ENCODE data around the gene NCK2.

Gene NCK2

DNA sequence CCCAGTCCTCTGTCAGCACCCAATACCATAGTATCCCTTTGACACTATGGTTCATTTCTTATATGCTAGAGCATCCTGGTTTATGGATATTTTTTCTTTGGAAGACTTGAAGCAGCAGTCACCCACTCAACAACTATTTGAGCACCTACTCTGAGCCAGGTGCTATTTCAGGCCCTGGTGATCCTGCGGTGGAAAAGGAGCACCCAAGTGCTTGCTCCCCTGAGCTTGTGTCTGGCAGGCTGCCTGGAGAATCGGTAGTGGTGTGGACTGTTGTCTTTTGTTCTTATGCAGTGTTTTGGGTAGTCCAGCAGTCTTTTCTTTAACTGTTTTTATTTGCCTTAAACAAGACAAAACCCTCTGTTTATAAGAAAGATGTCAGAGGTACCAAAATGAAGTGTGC lies 28.9 kb downstream of the NCK2 start:
- H3K4me3 ChIP-seq (ENCODE audit: insufficient read depth, low read depth, low read length) = no peak overlapping the region
- no peaks in the 10 kb centered on the region for H3K27me3 ChIP-seq (ENCODE audit: control insufficient read depth, insufficient read depth, low read length, poor library complexity, severe bottlenecking)
- H3K36me3 ChIP-seq (ENCODE audit: control insufficient read depth, insufficient read depth, low read length) = no peaks in the 10 kb centered on the region
- H3K4me1 ChIP-seq (ENCODE audit: control insufficient read depth, insufficient read depth, low read length) = peaks cover 26% of the 10 kb centered on the region
- H3K27ac ChIP-seq (ENCODE audit: insufficient read depth, low read depth, low read length, poor library complexity, severe bottlenecking) = no peak overlapping the region
- 83 to 100% methylated on average over 2 of the region's 2 CpGs for WGBS, 2 experiments
- H3K9me3 ChIP-seq (ENCODE audit: control insufficient read depth, low read length) = no peaks in the 10 kb centered on the region

DNA sequence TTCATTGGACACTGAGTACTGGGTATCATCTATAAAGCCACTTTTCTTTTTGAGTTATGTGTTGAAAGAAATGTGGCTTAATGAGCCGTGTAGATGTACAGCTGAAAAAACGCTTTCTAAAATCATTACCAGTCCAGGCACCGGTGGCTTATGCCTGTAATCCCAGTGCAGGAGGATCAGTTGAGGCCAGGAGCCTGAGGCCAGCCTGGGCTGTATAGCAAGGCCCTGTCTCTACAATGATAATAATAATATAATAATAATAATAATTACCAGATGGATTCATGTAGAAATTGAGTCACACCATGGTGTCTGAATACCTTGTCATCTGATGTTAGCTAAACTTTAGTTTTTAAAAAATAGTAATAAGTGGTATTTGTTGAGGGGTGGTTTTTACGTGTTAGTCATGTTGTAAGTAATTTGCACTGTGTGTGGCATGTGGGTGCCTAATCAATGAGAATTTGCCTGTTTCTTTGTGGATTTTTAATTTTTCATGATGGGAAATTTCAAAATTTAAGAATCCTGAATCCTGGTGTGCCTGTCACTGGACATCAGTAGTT lies 30.1 kb downstream of the NCK2 start:
- 95 to 97% methylated on average over 4 of the region's 4 CpGs for WGBS, 2 experiments
- Histone ChIP-seq H3K27me3 (ENCODE audit: control insufficient read depth, insufficient read depth, low read length, poor library complexity, severe bottlenecking) (no peaks in the 10 kb centered on the region), H3K36me3 (ENCODE audit: control insufficient read depth, insufficient read depth, low read length) (no peaks in the 10 kb centered on the region), H3K4me3 (ENCODE audit: insufficient read depth, low read depth, low read length) (no peak overlapping the region), H3K4me1 (ENCODE audit: control insufficient read depth, insufficient read depth, low read length) (peaks cover 17% of the 10 kb centered on the region), H3K9me3 (ENCODE audit: control insufficient read depth, low read length) (no peaks in the 10 kb centered on the region), H3K27ac (ENCODE audit: insufficient read depth, low read depth, low read length, poor library complexity, severe bottlenecking) (no peak overlapping the region)

DNA sequence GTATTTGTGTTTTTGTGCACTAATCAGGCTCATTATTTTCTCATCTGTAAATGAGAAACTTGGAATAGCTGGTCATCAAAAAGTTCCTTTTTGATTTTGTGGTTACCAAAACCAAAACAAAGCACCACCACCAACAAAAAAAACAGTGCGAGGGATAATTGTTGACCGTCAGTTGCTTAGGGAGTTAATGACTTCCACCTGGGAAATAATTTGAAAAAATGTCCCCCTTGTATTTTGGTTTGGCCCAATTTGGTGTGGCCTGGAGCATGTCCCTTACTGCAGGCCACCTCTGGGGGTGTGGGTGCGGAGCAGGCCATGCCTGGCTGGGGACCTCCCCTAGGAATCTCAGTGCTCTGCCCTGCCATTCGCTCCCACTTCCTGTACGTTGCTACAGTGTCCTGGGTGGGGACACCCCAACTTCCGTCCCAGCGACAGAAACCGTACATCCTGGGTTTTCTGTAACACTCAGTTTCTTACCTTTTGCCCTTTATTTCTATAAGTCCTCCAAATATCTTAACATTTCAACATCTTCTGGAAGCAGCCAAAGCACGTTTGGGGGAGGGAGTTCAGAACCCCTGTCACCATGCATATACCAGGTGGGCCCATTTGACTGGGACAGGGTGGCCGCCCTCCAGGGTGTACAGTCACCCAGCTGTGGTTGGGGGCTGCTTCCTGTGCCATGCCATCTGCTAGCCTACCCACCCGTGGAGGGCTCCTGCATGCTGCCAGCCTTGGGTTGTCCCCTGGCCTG lies 31.3 kb downstream of the NCK2 start:
- H3K27ac ChIP-seq (ENCODE audit: insufficient read depth, low read depth, low read length, poor library complexity, severe bottlenecking) = no peak overlapping the region
- H3K27me3 ChIP-seq (ENCODE audit: control insufficient read depth, insufficient read depth, low read length, poor library complexity, severe bottlenecking) = no peaks in the 10 kb centered on the region
- WGBS, 2 experiments = 94 to 96% methylated on average over 11 of the region's 11 CpGs
- H3K9me3 ChIP-seq (ENCODE audit: control insufficient read depth, low read length) = no peaks in the 10 kb centered on the region
- H3K4me1 ChIP-seq (ENCODE audit: control insufficient read depth, insufficient read depth, low read length) = peaks cover 17% of the 10 kb centered on the region
- H3K36me3 ChIP-seq (ENCODE audit: control insufficient read depth, insufficient read depth, low read length) = no peaks in the 10 kb centered on the region
- H3K4me3 ChIP-seq (ENCODE audit: insufficient read depth, low read depth, low read length) = no peak overlapping the region

DNA sequence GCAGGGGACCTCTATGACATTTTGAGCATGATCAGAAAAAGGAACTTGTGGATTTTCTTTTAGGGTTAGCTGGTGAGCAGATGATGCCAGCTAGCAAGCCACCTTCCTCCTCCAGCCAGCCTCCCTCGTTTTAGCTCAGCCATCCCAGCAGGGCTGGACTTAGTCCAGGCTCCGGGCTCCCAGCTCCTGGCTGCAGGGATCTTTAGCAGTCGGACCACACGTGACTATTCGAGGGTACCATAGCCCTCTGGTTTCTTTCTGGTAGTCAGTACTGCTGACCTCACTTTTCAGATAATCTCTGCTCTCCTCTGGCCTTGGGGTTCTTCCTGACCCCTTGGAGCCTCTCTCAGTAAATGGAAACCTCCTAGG lies 31.8 kb downstream of the NCK2 start:
- no peak overlapping the region for H3K27ac ChIP-seq (ENCODE audit: insufficient read depth, low read depth, low read length, poor library complexity, severe bottlenecking)
- H3K27me3 ChIP-seq (ENCODE audit: control insufficient read depth, insufficient read depth, low read length, poor library complexity, severe bottlenecking) = no peaks in the 10 kb centered on the region
- no peaks in the 10 kb centered on the region for H3K36me3 ChIP-seq (ENCODE audit: control insufficient read depth, insufficient read depth, low read length)
- no peak overlapping the region for H3K4me3 ChIP-seq (ENCODE audit: insufficient read depth, low read depth, low read length)
- 87 to 92% methylated on average over 5 of the region's 5 CpGs for WGBS, 2 experiments
- H3K4me1 ChIP-seq (ENCODE audit: control insufficient read depth, insufficient read depth, low read length) = peaks cover 13% of the 10 kb centered on the region
- no peaks in the 10 kb centered on the region for H3K9me3 ChIP-seq (ENCODE audit: control insufficient read depth, low read length)

DNA sequence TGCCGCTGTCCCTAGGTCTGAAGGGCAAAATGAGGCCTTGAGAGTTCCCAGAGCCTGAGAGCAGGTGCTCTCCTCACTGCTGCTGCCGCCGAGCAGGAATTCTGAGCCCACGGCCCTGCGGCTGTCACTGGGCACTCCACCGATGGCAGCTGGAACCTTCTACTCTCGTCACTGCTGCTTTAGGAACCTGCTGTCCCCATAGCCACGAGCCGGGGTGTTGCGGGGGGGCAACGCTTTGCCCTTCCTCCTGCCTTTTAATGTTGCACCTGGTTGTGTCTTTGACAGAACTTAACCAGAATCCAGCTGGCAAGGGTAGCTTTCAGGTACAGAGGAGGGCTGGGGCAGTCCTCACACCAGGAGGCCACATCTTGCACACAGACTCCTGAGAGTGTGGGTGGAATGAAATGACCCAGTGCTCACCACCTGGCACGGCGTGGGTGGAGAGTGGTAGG lies 32.3 kb downstream of the NCK2 start:
- Histone ChIP-seq H3K27ac (ENCODE audit: insufficient read depth, low read depth, low read length, poor library complexity, severe bottlenecking) (no peak overlapping the region), H3K36me3 (ENCODE audit: control insufficient read depth, insufficient read depth, low read length) (no peaks in the 10 kb centered on the region), H3K27me3 (ENCODE audit: control insufficient read depth, insufficient read depth, low read length, poor library complexity, severe bottlenecking) (no peaks in the 10 kb centered on the region), H3K4me1 (ENCODE audit: control insufficient read depth, insufficient read depth, low read length) (peaks cover 9% of the 10 kb centered on the region), H3K9me3 (ENCODE audit: control insufficient read depth, low read length) (no peaks in the 10 kb centered on the region), H3K4me3 (ENCODE audit: insufficient read depth, low read depth, low read length) (no peak overlapping the region)
- WGBS, 2 experiments = 92 to 96% methylated on average over 13 of the region's 13 CpGs

DNA sequence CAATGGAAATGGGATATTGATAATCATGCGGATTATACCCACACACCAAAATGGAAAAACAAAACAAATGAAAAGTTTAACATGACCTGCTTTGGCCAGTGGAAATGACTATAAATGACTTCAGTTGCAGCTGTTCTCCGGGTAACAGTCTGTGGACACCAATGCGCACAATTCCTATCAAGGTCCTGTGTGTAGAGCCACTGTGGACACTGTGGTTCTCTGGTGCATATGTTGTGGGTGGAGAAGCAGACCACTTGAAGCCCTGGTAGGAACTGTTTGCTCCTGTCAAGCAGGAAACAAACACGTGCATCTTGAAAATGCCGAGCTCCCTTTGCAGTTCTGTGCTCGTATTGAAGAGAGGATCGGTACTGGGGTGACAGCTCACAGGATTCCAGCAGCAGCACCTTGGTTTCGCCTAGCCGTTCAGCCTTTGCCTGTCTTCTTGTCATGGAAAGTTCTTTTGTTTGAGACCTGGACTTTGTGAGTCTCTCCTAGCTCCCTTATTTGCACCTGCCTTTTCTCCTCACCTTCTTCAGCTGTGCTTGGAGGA lies 32.9 kb downstream of the NCK2 start:
- WGBS, 2 experiments = 91 to 92% methylated on average over 9 of the region's 9 CpGs
- peaks cover 5% of the 10 kb centered on the region for H3K4me1 ChIP-seq (ENCODE audit: control insufficient read depth, insufficient read depth, low read length)
- H3K27ac ChIP-seq (ENCODE audit: insufficient read depth, low read depth, low read length, poor library complexity, severe bottlenecking) = peak overlapping the region; percentile 23
- H3K36me3 ChIP-seq (ENCODE audit: control insufficient read depth, insufficient read depth, low read length) = no peaks in the 10 kb centered on the region
- no peaks in the 10 kb centered on the region for H3K9me3 ChIP-seq (ENCODE audit: control insufficient read depth, low read length)
- H3K4me3 ChIP-seq (ENCODE audit: insufficient read depth, low read depth, low read length) = no peak overlapping the region
- H3K27me3 ChIP-seq (ENCODE audit: control insufficient read depth, insufficient read depth, low read length, poor library complexity, severe bottlenecking) = no peaks in the 10 kb centered on the region

DNA sequence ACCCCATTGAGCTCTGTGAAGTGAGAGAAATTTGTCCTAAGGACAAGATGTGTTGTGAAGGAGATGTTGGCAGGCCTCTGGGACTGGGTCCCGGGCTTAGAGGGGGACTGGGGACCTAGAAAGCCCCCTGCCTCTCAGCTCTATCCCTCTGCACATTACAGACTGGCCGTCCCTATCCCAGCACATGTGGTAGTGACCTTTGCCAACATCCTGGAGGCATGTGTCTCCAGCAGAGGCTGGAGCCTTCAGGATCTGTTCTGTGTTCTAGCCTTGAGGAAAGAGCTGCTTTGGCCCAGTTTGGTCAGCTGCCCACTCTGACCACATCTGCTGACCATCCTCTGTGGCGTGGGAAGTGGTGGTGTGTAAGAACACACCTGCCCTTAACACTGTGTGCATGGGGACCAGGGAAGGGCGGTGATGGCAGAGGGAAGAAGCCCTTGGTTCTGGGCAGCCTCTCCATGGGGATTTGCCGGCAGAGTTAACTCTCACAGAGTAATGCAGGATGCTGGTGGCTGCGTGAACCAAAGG lies 33.4 kb downstream of the NCK2 start:
- H3K4me1 ChIP-seq (ENCODE audit: control insufficient read depth, insufficient read depth, low read length) = no peaks in the 10 kb centered on the region
- H3K36me3 ChIP-seq (ENCODE audit: control insufficient read depth, insufficient read depth, low read length) = no peaks in the 10 kb centered on the region
- H3K4me3 ChIP-seq (ENCODE audit: insufficient read depth, low read depth, low read length) = no peak overlapping the region
- no peaks in the 10 kb centered on the region for H3K9me3 ChIP-seq (ENCODE audit: control insufficient read depth, low read length)
- WGBS, 2 experiments = 84 to 88% methylated on average over 6 of the region's 6 CpGs
- no peak overlapping the region for H3K27ac ChIP-seq (ENCODE audit: insufficient read depth, low read depth, low read length, poor library complexity, severe bottlenecking)
- no peaks in the 10 kb centered on the region for H3K27me3 ChIP-seq (ENCODE audit: control insufficient read depth, insufficient read depth, low read length, poor library complexity, severe bottlenecking)

DNA sequence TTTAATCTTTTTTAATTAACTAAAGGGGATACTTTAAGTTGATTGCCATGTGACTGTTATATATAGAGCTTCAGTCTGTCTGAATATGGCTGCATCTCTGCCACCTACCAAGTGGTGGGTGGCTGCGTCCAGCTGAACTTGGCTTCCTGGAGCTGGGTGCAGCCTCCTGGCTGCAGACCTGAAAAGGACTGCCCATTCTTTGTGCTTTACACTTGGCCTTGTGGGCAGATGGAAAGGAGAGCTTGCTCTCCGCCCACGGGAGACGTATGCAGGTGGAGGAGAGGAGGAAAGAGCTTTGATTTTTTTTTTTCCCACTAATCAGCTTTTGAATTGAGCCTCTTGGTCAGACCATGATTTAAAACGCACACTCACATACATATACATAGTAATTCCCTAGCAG lies 34.7 kb downstream of the NCK2 start:
- no peaks in the 10 kb centered on the region for H3K4me1 ChIP-seq (ENCODE audit: control insufficient read depth, insufficient read depth, low read length)
- H3K36me3 ChIP-seq (ENCODE audit: control insufficient read depth, insufficient read depth, low read length) = no peaks in the 10 kb centered on the region
- 93 to 95% methylated on average over 4 of the region's 5 CpGs for WGBS, 2 experiments
- H3K9me3 ChIP-seq (ENCODE audit: control insufficient read depth, low read length) = no peaks in the 10 kb centered on the region
- no peaks in the 10 kb centered on the region for H3K27me3 ChIP-seq (ENCODE audit: control insufficient read depth, insufficient read depth, low read length, poor library complexity, severe bottlenecking)
- no peak overlapping the region for H3K27ac ChIP-seq (ENCODE audit: insufficient read depth, low read depth, low read length, poor library complexity, severe bottlenecking)
- H3K4me3 ChIP-seq (ENCODE audit: insufficient read depth, low read depth, low read length) = no peak overlapping the region

DNA sequence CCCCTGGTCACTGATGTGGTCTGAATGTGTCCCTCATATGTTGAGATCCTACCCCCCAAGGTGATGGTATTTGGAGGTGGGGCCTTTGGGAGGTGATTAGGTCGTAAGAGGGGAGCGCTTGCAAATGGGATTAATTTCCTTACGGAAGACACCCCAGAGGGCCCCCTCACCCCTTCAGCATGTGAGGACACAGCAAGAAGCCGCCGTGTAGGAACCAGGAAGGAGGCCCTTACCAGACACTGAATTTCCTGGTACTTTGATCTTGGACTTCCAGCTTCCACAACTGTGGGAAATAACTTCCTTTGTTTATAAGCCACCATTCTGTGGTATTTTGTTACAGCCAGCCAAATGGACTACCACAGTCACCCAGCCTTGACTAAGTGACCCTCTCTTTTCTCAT lies 35.9 kb downstream of the NCK2 start:
- Histone ChIP-seq H3K27ac (ENCODE audit: insufficient read depth, low read depth, low read length, poor library complexity, severe bottlenecking) (no peak overlapping the region), H3K27me3 (ENCODE audit: control insufficient read depth, insufficient read depth, low read length, poor library complexity, severe bottlenecking) (no peaks in the 10 kb centered on the region), H3K4me1 (ENCODE audit: control insufficient read depth, insufficient read depth, low read length) (no peaks in the 10 kb centered on the region), H3K9me3 (ENCODE audit: control insufficient read depth, low read length) (no peaks in the 10 kb centered on the region), H3K36me3 (ENCODE audit: control insufficient read depth, insufficient read depth, low read length) (no peaks in the 10 kb centered on the region), H3K4me3 (ENCODE audit: insufficient read depth, low read depth, low read length) (no peak overlapping the region)
- 74 to 79% methylated on average over 5 of the region's 5 CpGs for WGBS, 2 experiments

DNA sequence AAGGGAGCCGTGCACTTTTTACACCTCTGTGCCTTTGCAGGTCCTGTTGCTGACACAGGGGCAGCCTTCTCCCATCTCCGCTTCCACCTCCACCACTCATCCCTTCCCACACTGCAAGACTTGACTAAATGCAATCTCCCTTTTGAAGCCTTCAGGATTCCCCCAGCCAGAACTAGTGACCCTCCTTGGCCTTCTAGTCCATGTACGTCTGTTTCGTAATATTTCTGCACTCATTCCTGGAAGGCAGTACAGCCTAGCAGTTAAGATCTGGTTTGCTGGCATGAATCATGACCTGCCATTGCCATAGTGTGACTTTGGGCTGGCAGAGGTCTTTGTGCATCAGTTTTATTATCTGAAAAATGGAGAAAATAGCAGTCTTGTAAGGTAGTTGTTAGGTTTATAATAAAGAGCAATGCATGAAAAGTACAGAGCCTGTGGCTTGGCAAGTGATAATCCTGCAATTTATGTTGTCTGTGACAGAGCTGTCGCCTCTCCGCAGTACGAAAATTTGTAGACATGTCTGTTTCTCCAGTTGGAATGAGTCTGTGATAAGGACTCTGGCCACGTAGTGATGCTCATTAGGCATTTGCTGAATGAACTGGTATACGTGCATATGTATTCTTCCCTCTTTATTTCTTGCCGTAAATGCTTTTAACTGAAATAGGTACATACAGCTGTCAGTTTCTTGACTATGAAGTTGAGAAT lies 36.7 kb downstream of the NCK2 start:
- no peaks in the 10 kb centered on the region for H3K9me3 ChIP-seq (ENCODE audit: control insufficient read depth, low read length)
- 92% methylated on average over 10 of the region's 10 CpGs for WGBS, 2 experiments
- H3K4me3 ChIP-seq (ENCODE audit: insufficient read depth, low read depth, low read length) = no peak overlapping the region
- H3K36me3 ChIP-seq (ENCODE audit: control insufficient read depth, insufficient read depth, low read length) = no peaks in the 10 kb centered on the region
- H3K4me1 ChIP-seq (ENCODE audit: control insufficient read depth, insufficient read depth, low read length) = no peaks in the 10 kb centered on the region
- no peak overlapping the region for H3K27ac ChIP-seq (ENCODE audit: insufficient read depth, low read depth, low read length, poor library complexity, severe bottlenecking)
- H3K27me3 ChIP-seq (ENCODE audit: control insufficient read depth, insufficient read depth, low read length, poor library complexity, severe bottlenecking) = no peaks in the 10 kb centered on the region
